SK-N-SH (cell line): Measurements from ENCODE around the gene PXDN. TPM values are rescaled to one million over a fixed set of nuclear protein-coding genes. Genes with fewer than 3 reads are reported as not detected.
A peak's percentile ranks its signal among the peaks of the same experiment; 100 is the strongest.

Experiments used
- CTCF ChIA-PET: fragments of 300-600, 350-600 bp; formaldehyde crosslinking; extraction: SDS; loops from one replicate; lab custom pipeline; 2021; lab: Yijun Ruan, JAX
- POLR2A ChIA-PET: fragments of 350-600 bp; sonication (Branson Sonifier 250); formaldehyde crosslinking; extraction: SDS; loops from one replicate; lab custom pipeline; 2020; ENCODE audit warnings: antibody characterized with exemption, inconsistent platforms; lab: Yijun Ruan, JAX
- DNase-seq: peaks from one replicate; pipeline ENCODE4 v3.0.0; 2012
- H2AFZ ChIP-seq: fragments of 200-600 bp; sonication (generic); 2 replicates; pipeline ENCODE4 v1.8.1; 2016; ENCODE audit warnings: antibody characterized with exemption, mild to moderate bottlenecking, low read depth
- H3F3A ChIP-seq: fragments of 200-600 bp; sonication (generic); replicated peaks from 2 replicates; pipeline ENCODE3; 2016; ENCODE audit warnings: antibody characterized with exemption, mild to moderate bottlenecking; ENCODE audit not compliant: insufficient read depth
- H3K27ac ChIP-seq, 2 experiments: fragments of 200-500 bp in 1 of 2; fragments of 200-600 bp in 1 of 2; sonication (Bioruptor generic) in 1 of 2; sonication (generic), shearing (Covaris generic) in 1 of 2; 2 replicates each; pipeline versions ENCODE4 v1.5.1 to v1.6.1; 2014 to 2016; ENCODE audit warnings: low read depth in 2 of 2, inconsistent platforms in 1 of 2, low read length in 1 of 2, mild to moderate bottlenecking in 1 of 2, mixed read lengths in 1 of 2
- H3K27me3 ChIP-seq: fragments of 200-600 bp; sonication (generic), shearing (Covaris generic); 2 replicates; pipeline ENCODE4 v1.6.1; 2016; ENCODE audit warnings: mixed run types; ENCODE audit not compliant: insufficient read depth
- H3K36me3 ChIP-seq, 2 experiments: fragments of 200-500 bp in 1 of 2; fragments of 200-600 bp in 1 of 2; sonication (Bioruptor generic) in 1 of 2; sonication (generic) in 1 of 2; replicated peaks in 1 of 2; 2 replicates each; pipeline versions ENCODE3 to v1.5.1; 2014 to 2016; ENCODE audit warnings: low read length in 1 of 2, mild to moderate bottlenecking in 1 of 2; ENCODE audit not compliant: insufficient read depth in 2 of 2, control insufficient read depth in 1 of 2
- H3K4me1 ChIP-seq, 2 experiments: fragments of 200-500 bp in 1 of 2; fragments of 200-600 bp in 1 of 2; sonication (Bioruptor generic) in 1 of 2; sonication (generic), shearing (Covaris generic) in 1 of 2; 2 replicates each; pipeline versions ENCODE4 v1.5.1 to v1.6.1; 2014 to 2016; ENCODE audit warnings: low read depth in 1 of 2, low read length in 1 of 2, mixed run types in 1 of 2; ENCODE audit not compliant: insufficient read depth in 2 of 2, control insufficient read depth in 1 of 2
- H3K4me2 ChIP-seq: fragments of 200-600 bp; sonication (generic), shearing (Covaris generic); 2 replicates; pipeline ENCODE4 v1.6.1; 2017; ENCODE audit warnings: mixed run types
- H3K4me3 ChIP-seq, 2 experiments: fragments of 200-500 bp in 1 of 2; fragments of 200-600 bp in 1 of 2; sonication (Bioruptor generic) in 1 of 2; sonication (generic), shearing (Covaris generic) in 1 of 2; 2 replicates each; pipeline versions ENCODE4 v1.5.1 to v1.8.1; 2014 to 2016; ENCODE audit warnings: low read depth in 2 of 2, inconsistent platforms in 1 of 2, low read length in 1 of 2, mild to moderate bottlenecking in 1 of 2, mixed read lengths in 1 of 2, moderate library complexity in 1 of 2
- H3K79me2 ChIP-seq: fragments of 200-600 bp; sonication (generic); 2 replicates; pipeline ENCODE4 v1.8.1; 2017; ENCODE audit warnings: mild to moderate bottlenecking; ENCODE audit not compliant: insufficient read depth
- H3K9ac ChIP-seq: fragments of 200-600 bp; sonication (generic); 2 replicates; pipeline ENCODE4 v1.6.1; 2017; ENCODE audit warnings: mixed run types
- H3K9me2 ChIP-seq: fragments of 200-600 bp; sonication (generic); 2 replicates; pipeline ENCODE4 v1.6.1; 2017; ENCODE audit warnings: mixed run types
- H3K9me3 ChIP-seq: fragments of 200-600 bp; sonication (generic); 2 replicates; pipeline ENCODE4 v1.6.1; 2017; ENCODE audit warnings: mixed run types, mild to moderate bottlenecking, moderate library complexity
- H4K20me1 ChIP-seq: fragments of 200-600 bp; sonication (generic); 2 replicates; pipeline ENCODE4 v1.6.1; 2017; ENCODE audit warnings: mild to moderate bottlenecking, mixed run types; ENCODE audit not compliant: insufficient read depth
- CTCF ChIP-seq: fragments of 200-600 bp; sonication (generic); IDR thresholded peaks from 2 replicates; pipeline ENCODE4 v1.6.1; 2017; ENCODE audit warnings: antibody characterized with exemption, mild to moderate bottlenecking, moderate library complexity
- ELF1 ChIP-seq: IDR thresholded peaks from 2 replicates; pipeline ENCODE4 v1.4.0; 2012
- EP300 ChIP-seq, 2 experiments: IDR thresholded peaks; 2 replicates each; pipeline versions ENCODE4 v1.4.0 to v1.6.1; 2012; ENCODE audit warnings: borderline replicate concordance in 1 of 2, low read depth in 1 of 2, low read length in 1 of 2
- FOXJ3 ChIP-seq: sonication (generic); formaldehyde crosslinking; IDR thresholded peaks from 2 replicates; pipeline ENCODE4 v1.5.1; 2020; ENCODE audit warnings: mild to moderate bottlenecking, missing genetic modification reagents
- FOXM1 ChIP-seq: IDR thresholded peaks from 2 replicates; pipeline ENCODE4 v1.4.0; 2012; ENCODE audit warnings: low read depth, mild to moderate bottlenecking
- GATA2 ChIP-seq: sonication (generic); formaldehyde crosslinking; IDR thresholded peaks from 2 replicates; pipeline ENCODE4 v1.5.0; 2020; ENCODE audit warnings: mild to moderate bottlenecking, missing genetic modification reagents
- IRF3 ChIP-seq: fragments of 150-350 bp; IDR thresholded peaks from 2 replicates; pipeline ENCODE4 v1.6.1; 2016; ENCODE audit warnings: mild to moderate bottlenecking, low read depth, low read length
- MXI1 ChIP-seq: IDR thresholded peaks from 2 replicates; pipeline ENCODE4 v1.6.1; 2012; ENCODE audit warnings: mild to moderate bottlenecking, low read depth, low read length, improper control_type of control experiment
- PBX3 ChIP-seq: IDR thresholded peaks from 2 replicates; pipeline ENCODE4; 2012
- POLR2AphosphoS5 ChIP-seq: IDR thresholded peaks from 2 replicates; pipeline ENCODE4 v1.6.1; 2012; ENCODE audit warnings: low read depth, low read length
- RAD21 ChIP-seq: IDR thresholded peaks from 2 replicates; pipeline ENCODE4 v1.6.1; 2012; ENCODE audit warnings: mild to moderate bottlenecking, low read length
- REST ChIP-seq: IDR thresholded peaks from 2 replicates; pipeline ENCODE4 v1.6.1; 2012; ENCODE audit warnings: mild to moderate bottlenecking, low read depth, low read length, moderate library complexity
- RFX5 ChIP-seq: IDR thresholded peaks from 2 replicates; pipeline ENCODE4 v1.6.1; 2012; ENCODE audit warnings: mild to moderate bottlenecking, improper control_type of control experiment, low read length
- TCF12 ChIP-seq: IDR thresholded peaks from 2 replicates; pipeline ENCODE4 v1.4.0; 2012
- TEAD4 ChIP-seq: IDR thresholded peaks from 2 replicates; pipeline ENCODE4 v1.4.0; 2012; ENCODE audit warnings: mild to moderate bottlenecking, borderline replicate concordance; ENCODE audit not compliant: insufficient read depth
- USF1 ChIP-seq: IDR thresholded peaks from 2 replicates; pipeline ENCODE4 v1.4.0; 2012; ENCODE audit warnings: low read depth, borderline replicate concordance
- USF2 ChIP-seq: fragments of 150-350 bp; IDR thresholded peaks from 2 replicates; pipeline ENCODE4 v1.6.1; 2017; ENCODE audit warnings: antibody characterized with exemption, low read length, low read depth, borderline replicate concordance
- WGBS: methylation state at CpG from one replicate; pipeline ENCODE4 v1.1.6; 2017; ENCODE audit warnings: low lambda C conversion rate; 5-methylcytosine and 5-hydroxymethylcytosine counted together
- polyA plus RNA-seq, 3 experiments: library from polyadenylated mRNA; depleted of rRNA; stranded (reverse); fragments of >200 nt; gene quantifications; 2 replicates each; pipeline ENCODE4 v1.2.3, GENCODE V29; 2012

PXDN gene
- polyA plus RNA-seq, 1 of the 3 experiments (the other 2 are of a cell fraction) = 146 TPM

- peaks cover 88% of the 10 kb centered on the region for H3K79me2 ChIP-seq
- CTCF ChIA-PET = interaction anchor here (0.7 to 2.8 kb wide), 6 partner anchors 8 to 147 kb away, joined by 3 to 13 read pairs (median 4); no protein-coding TSS in a partner anchor
- TF ChIP-seq TEAD4 (no peak), CTCF (no peak), EP300 (IDR thresholded peaks at IDR 0.05; ENCODE audit: borderline replicate concordance in 1 of 2, low read depth in 1 of 2, low read length in 1 of 2) (no peak), TCF12 (no peak), USF2 (no peak), POLR2AphosphoS5 (no peak), FOXJ3 (CRISPR knock-in tag) (no peak), RAD21 (no peak), GATA2 (CRISPR knock-in tag) (no peak), ELF1 (no peak), IRF3 (no peak), PBX3 (no peak), USF1 (no peak), RFX5 (no peak), REST (no peak), FOXM1 (no peak), MXI1 (no peak)
Observed at GRCh38 chr2:1697601-1698000, 46.7 kb downstream of the PXDN start.

More at GRCh38 chr2:1697601-1698000, 46.7 kb downstream of the PXDN start:
- Histone ChIP-seq H3K9me3 (no peaks in the 10 kb centered on the region), H3K27me3 (no peaks in the 10 kb centered on the region), H4K20me1 (peaks cover 75% of the 10 kb centered on the region), H3K36me3 (peaks cover 4 to 9% of the 10 kb centered on the region in 2 experiments), H3K4me3 (no peak overlapping the region), H3K27ac (peak overlapping the region in 1 of 2 experiments; percentile 70; a peak in 1 of 4 replicates), H3K9ac (no peak overlapping the region), H3K4me1 (peaks cover 0 to 51% of the 10 kb centered on the region in 2 experiments; a peak in 3 of 4 replicates), H2AFZ (no peak overlapping the region), H3K9me2 (no peaks in the 10 kb centered on the region), H3F3A (peaks cover 8% of the 10 kb centered on the region), H3K4me2 (no peak overlapping the region)
- DNase-seq = no peak
- POLR2A ChIA-PET = no interaction called here
- 94% methylated on average over 9 of the region's 9 CpGs for WGBS
